Uterine smooth muscle cell (primary cell): ENCODE measurements around the gene ENOX2. TPM values are rescaled to one million over a fixed set of nuclear protein-coding genes. Genes with fewer than 3 reads are reported as not detected.

ENCODE experiments used
- total RNA-seq: library from RNA; depleted of rRNA; stranded (reverse); fragments of >200 nt; gene quantifications from 2 replicates; pipeline ENCODE4 v1.2.3, GENCODE V29; 2014

Gene ENOX2
- 12.7 and 16.3 TPM in 2 replicates for total RNA-seq

GRCh38 chrX:130902783-130903613 is at the start of gene ENOX2:
Gene ENOX2 (minus strand): TSS chrX:130903209. CDS start chrX:130703216, 199,993 bp downstream.

Other genes starting within 250 kb of the ENOX2 start
- gene ARHGAP36, start 155.1 kb upstream of the ENOX2 start, total RNA-seq: not detected in 2 replicates